Activated T-cell treated with anti-CD3 and anti-CD28 coated beads, Interleukin-2, amount 50 U/mL, for 1 hour (primary cell): Measurements from ENCODE around the gene GMDS.

Experiments used
- DNase-seq: peaks from one replicate; pipeline ENCODE4 v3.0.0-alpha.2; 2020

GMDS gene

DNA sequence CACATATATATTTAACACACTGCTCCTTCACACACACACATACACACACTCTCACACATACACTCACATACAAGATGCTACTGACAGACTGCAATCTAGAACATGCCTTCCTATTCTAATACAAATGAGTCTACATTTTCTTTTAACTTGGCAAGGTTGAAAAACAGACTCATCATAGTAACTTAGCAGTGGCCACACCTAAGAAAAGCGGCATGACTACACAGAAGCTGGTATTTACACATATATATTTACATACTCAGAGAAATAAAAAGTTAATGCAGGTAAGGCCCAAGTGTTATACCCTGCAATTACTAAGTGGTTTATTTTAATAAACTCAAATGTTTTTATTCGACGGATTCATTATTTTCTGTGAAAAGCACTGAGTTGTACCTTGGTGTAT, 426.4 kb downstream of the GMDS start:
- no peak for DNase-seq

DNA sequence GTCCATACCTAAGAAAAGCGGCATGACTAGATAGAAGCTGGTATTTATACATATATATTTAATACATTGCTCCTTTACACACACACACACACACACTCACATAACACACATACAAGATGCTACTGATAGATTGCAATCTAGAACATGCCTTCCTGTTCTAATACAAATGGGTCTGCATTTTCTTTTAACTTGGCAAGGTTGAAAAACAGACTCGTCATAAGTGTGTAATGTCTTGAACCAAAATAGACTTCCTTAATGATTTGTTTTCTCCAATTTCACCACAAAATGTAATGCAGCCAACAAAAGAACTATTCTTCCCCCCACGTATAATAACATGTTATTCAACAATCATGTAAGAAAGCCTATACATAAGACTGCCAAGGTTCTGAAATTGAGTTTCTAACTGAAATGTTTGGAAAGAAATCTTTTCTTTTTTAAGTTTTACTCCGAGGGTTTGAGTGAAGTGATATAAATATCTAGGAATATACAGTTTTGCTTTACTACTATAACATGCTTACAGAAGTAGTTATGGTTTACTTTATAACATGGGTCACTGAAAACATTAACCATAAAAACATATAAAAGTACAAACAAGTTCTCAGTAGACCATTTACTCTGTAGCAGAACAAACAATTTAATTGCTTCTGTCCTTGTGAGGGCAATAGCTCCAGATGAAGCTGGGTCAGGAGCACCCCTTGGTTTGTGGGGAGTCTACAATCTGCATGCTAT, 428.2 kb downstream of the GMDS start:
- no peak for DNase-seq

DNA sequence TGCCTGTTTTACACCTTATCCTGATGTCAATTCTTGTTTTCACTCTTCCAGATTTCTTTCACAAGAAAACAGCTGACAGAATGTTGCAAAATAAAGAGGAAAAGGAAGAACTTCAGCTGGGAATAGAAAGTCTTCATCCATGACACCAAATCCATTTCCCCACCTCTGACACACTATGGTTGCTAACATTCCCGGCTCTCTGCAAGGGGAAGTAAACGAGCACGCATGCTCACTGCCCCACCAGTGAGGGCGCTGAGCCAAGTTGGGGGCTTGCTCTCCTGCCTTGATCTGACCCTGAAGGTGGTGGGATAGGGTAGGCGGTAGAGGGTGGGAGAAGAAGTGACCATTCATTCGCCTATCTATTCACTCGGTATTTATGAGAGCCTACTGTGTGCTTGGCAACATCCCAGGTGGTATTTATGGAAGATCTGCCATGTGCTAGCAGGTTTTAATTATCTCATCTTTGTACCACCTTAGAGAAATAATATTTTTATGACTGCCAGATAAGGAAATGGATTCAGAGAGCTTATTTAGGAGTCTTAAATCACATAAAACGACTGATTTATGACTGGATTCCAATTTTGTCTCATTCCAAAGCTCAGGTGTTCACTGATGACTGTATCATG, 429.5 kb downstream of the GMDS start:
- DNase-seq: no peak

DNA sequence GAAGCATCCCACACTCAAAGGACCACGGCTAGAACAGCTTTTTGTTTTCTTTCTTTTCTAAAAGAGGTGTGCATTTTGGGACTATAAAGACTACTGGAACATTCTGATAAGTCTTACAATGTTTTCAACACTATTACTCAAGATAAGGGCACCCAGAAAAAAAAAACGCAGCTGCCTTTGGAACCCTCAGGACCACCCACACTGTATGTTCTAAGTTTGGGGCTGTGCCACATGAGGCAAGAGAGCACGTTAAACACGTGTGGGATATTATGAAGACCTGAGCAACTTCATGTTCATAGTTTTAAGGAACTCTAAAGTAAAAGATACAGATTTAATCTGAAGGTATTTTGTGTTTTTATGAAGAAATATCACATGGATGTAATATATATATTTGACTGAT, 431.1 kb downstream of the GMDS start:
- no peak for DNase-seq

DNA sequence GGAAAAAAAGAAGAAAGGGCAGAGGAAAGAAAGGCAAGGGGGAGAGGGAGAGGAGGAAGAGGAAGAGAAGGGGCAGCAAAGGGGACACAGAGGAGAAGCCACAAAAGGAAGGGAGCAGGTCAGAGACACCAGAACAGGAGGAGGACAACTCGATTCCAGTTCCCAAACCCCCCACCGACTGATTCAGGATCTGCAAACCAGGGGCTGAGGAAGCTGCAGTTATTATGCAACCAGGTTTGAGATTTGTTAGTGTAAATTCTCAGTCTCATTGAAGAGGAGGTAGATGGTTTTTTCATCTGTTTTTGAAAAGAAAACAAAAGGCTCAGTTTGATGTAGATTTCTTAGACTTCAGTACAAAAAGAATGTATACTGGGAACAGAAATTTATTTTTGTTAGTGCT, 432.9 kb downstream of the GMDS start:
- DNase-seq: no peak

DNA sequence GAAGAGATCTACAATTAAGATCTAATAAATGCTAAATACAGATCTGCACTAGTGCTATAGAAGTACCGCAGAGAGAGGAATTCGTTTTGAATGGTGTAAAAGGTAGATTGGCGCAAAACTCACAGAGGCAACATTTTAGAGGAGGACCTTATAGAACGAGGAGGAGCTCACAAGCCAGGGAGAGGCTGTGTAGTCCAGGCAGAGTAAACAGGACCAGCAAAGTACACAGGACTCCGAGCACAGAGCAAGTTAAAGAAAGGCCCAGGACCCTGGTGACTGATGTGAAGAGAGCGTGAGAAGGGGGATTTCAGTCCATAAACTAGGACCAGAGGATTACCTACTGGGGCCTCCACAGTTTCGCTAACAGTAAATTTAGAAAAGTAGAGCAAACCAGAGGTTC, 433.4 kb downstream of the GMDS start:
- DNase-seq: no peak

DNA sequence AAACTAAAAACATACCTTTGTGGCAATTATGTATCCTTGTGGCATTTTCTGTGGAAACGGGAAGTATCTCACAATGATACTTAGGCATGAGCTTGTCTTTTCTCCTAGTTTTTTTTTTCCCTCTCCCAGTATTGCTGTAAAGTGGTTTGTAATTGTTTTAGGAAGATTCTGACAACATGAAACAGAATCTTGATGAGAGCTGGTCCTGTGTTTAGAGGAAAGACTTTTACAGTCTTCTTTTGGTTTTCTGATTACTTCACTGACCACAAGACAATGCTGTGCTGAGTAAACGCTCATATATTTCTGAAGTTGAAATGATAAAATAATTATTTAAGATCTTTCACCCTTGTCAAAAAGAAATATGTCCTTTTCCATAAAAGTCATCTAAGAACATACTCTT, 434.5 kb downstream of the GMDS start:
- no peak for DNase-seq

DNA sequence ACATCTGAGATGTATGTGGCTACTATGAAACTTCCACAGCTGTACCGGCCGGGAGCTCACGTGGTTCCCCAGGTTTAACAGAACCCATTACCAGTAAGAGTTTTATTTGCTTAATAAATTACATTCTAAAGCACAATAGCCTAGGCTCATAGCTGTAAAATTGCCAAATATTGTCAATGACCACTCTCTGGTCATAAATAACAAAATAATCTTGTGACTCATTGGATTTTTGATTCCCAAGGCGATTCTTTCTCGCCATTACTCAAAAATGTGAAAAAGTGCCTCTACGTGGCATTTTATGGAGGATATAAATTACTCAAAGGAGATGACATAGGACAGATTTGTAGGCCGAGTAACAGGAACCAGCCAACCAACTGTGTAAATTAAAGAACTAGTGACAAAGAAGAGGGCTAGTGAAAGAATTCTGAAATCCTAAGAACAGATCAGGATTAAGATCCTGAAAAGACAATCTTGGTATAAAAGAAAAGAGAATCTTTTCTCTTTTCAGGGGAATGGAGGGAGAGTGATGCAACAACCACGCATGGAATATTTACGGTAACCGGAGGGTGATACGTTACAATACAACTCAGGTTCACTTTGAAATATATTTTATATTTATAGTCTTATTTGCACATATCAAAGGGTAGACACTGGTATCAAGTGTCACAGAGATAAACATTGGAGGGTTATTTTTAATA, 436.0 kb downstream of the GMDS start:
- DNase-seq: no peak

DNA sequence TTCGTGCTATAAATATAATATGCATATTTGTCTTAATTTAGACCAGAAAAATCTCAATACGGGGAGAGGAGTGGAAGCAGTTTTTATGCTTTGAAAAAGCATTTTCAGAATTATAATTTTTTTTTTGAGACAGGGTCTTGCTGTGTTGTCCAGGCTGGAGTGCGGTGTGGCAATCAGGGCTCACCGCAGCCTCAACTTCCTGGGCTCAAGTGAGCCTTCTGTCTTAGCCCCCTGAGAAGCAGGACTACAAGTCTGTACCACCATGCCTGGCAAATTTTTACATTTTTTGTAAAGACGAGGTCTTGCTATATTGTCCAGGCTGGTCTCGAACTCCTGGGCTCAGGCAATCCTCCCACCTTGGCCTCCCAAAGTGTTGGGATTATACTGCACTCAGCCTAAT, 438.5 kb downstream of the GMDS start:
- DNase-seq: no peak

DNA sequence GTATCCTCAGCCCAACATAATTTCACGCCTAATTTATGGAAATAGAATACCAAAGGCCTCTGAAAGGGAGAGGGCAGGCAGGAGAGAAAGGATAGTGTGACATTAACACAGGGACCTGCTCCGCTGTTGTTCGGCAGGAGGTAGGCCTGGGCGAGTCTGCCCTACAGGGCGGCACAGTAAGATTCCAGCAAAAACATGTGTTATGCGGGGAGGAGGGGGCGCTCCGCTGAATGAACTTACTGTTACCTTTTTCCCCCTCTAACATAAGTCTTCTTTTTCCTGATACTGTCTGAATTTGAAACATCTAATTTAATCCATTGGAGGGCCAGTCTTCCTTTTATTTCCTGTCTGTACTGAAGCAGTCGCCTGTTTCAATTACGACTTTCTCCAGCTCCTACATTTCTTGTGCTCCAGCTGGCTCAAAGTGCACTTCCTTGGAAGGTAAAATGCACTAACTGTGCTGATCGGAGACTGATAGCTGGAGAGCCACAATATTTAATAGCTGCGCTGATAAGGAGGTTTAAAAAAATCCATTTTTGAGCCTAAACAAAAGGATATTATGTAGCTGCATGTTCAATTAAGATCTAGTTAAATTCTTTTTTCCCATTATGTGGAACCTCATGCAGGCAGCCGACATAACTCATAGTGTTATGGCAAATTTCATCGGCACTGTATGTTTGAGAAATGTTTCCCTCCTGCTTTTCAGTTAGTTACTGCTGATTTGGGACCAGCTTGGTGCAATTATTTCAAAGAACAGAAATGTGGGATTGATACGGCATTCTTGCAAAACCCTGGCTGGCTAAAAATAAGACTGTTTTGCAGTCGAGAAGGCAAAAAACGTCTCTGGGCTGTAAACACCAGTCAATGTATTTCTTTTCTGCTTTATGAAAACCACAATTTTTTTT, 442.7 kb downstream of the GMDS start:
- DNase-seq: no peak

DNA sequence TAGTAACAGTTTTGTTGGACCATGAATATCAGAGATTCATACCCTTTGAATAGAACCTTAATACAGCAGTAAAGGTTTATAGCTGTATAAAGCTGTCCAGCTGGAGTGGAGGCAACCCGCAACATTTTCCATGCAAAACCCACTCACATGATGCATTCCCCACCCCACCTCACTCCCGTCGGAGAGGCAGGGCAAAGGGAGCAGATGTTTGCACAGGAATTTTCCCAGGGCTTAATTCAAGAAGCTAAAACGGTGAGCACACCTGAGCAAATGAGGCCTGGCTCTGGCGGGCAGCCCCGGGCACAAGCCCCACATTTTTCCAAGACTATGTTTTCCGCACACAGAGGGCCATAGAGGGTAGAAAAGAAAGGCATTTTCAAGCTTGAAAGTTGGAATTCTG, 444.0 kb downstream of the GMDS start:
- no peak for DNase-seq

DNA sequence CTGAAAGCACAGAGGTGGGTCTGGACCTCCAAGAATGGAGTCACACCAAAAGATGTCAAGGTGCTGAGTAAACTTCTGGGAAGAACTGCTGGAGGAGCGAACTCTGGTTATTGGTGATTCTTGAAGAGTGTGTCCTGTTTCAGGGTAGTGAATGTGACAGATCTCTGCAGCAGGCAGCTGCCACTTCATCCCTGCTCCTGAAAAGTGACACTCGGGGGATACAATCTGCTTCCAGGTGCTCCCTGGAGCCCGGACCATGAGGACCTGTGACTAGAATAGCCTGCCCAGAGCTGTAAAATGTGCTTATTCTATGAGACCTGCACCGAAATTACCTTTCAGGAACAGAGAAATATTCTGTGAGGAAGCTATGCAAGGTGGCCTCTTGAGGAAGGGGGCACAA, 444.6 kb downstream of the GMDS start:
- no peak for DNase-seq

DNA sequence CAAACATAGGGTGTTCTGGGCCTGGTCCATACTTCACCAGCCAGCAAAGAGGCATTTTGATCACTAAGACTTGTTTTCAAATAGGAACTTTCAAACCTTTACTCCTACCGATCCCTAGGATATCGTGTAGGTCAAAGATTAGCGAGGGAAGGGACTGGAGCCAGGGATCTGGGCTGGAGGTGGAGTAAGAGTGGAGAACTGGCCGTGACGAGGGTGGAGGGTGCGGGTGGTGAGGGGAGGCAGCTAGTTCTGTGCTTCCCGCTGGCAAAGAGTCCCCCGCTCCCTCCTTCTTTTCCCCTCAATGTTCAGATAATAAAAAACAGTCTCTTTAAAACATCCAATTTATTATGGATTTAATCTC, 446.5 kb downstream of the GMDS start:
- no peak for DNase-seq

DNA sequence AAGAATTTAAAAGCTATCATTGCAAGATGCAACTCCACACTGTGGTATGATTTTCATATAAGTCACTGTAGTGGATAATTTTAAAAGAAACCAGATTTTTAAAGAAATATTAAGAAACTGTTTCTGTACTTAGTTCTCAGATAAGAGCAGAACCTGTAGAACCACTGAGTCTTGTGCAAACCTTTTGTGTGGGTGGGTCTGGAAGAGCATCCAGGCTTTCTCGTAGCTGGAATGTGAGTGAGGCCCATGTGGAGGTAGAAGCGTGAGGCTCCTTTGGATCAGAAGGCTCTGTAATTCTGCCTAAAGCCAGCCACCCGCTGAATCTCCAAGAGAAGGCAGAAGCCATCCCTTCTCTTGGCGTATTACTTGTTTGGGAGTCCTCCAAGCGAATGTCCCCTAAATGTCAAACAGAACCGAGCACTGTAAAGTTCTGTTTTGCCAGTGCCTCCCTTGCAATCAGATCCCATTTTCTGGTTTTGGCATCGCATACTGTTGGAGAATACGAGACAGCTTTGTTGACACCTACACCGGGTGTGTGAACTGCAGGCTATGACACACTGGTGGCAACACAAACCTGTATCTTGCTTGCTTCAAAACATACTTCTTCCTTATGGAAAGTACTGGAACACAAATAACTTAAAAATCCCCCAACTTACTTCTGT, 447.0 kb downstream of the GMDS start:
- DNase-seq: no peak

DNA sequence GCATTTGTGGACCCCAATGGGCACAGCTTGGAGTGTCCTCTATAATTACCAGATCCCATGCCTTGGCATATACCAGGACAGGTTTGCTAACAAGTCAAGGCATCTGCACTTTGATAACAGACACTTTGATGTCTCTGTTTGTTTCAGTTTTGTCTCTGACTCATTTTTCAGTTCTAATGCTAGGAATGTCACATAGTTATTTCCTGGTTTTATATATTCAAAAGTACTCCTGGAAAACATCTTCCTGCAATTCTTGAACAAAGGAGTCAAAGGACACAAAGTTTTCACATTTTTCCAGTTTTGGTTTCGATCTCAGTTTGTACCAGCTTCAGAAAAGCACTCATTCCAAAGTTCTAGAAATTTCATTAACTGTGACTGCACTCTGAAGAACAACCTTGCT, 447.6 kb downstream of the GMDS start:
- no peak for DNase-seq

DNA sequence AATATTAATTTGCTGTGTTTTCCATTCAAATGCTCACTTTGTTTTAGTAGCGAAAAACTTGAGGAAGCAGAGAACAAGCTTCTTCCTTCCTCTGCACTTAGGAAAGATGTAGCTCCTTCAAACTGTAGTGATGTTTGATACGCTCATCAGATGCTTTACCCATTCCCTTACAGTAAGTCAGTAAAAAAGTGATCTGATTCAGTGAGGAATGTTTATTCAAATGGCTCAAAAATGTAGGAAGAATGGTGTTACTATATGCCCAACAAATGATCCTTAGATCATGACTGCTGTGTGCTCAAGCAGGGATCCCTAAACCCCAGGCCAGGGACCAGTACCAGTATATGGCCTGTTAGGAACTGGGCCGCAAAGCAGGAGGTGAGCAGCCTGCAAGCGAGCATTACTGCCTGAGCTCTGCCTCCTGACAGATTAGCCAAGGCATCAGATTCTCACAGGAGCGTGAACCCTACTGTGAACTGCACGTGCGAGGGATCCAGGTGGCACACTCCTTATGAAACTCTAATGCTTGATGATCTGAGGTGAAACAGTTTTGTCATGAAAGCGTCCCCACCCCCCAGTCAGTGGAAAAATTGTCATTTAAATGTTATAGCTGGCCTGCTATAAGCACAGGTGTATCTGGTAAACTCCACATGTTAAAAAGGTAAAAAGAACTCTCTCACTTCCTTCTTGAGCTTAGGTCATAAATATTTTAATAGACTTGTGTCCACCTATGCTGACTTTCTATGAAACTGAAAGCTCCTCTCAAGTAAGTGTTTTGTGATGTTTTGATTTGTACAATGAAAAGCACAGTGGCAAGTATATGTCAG, 448.5 kb downstream of the GMDS start:
- DNase-seq: no peak

DNA sequence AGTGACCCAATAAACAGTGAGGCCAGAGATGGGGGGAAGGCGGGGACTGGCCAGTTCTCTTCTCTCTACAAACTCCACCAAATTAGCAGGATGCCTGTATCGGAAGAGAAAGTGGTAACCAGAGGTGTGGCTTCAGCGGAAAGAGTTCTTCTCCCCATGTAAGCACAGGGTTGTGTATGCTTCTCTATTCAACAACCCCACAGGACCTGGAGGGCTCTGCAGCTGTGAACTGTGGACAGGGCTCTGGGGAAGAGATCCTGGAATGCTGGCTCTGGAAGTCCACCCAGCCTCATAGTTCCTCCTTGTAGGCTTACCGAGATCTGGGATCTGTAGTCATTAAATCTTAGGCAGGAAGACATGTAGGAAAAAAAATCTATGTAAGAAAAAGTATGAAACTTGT, 449.5 kb downstream of the GMDS start:
- no peak for DNase-seq

DNA sequence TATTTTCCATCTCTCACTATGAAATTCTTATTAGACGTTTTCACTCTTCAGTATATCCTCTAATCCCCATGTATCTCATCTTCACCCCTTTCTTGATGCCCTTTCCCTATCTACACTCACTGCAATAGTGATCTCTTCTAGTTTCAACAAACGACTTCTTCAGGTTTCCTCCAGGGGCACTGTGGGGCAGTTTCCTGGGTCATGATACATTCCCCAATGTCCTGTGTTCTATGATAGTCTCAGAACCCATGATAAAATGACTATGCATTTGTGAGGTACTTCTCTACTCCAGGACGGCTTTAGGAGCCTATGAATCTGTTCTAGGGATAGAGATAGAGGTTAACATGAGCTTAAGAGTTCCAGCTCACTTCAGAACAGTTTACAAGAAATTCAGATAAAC, 452.4 kb downstream of the GMDS start:
- no peak for DNase-seq

DNA sequence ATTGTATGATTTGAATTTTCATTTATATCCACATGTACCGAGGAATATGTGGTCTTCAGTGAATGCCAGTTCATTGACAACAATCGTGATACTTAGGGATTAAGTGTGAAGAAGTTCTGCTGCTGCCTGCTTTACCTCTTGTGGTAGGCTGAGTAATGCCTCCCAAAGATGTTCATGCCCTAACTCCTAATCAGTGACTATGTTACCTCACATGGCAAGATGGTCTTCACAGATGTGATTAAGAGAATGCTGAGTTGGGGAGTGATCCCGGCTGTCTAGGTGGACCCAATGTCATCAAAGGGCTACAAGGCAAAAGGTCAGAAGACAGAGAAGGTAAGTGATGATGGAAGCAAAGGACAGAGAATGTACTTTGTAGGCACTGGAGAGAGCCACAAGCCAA, 454.7 kb downstream of the GMDS start:
- no peak for DNase-seq

DNA sequence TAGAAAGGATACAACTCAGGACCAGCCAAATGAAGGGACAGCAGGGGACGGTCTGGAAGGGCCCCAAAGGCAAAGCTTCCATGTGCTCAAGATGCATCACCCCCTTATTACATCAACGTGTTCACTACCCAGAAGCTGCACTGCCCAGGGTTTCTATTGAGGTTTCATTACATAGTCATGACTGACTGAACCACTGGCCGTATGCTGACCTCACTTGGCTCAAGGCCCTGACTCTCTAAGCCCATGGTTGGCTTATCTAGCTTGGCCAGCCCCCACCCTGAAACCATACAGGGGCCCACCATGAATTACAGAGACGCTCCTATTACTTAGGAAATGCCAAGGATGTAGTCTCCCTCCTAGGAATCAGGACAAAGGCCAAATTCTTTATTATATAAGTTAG, 456.3 kb downstream of the GMDS start:
- DNase-seq: no peak

DNA sequence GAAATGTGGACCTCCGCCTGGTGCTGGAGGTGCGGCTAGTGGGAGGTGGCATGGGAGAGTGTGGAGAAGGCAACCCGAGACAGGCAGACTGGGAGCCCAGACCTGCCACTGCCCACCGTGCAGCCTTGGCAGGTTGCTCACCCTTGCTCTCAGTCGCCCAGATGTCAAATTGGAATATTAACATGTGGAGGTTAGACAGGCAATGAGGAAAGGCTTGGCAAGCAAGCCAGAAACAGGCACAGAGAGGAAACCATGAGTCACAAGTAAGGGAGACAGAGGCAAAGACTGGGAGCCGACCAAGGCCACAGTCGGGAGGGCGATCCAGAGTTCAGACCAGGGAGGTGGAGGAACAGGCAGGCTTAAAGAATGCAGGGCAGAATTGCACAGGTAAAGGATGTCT, 457.5 kb downstream of the GMDS start:
- DNase-seq: no peak
